Suprapubic skin (tissue), 4 donors: ENCODE data around the gene TSSK2.

Experiments
- EP300 ChIP-seq: sonication (generic); formaldehyde crosslinking; IDR thresholded peaks from one replicate; pipeline ENCODE4 v1.6.1; 2017; ENCODE audit warnings: antibody characterized with exemption
- POLR2A ChIP-seq, 2 donors: fragments of 450-650 bp; IDR thresholded peaks; one replicate each; pipeline ENCODE4 v1.6.1; 2017; ENCODE audit warnings: antibody characterized with exemption in 2 of 2, mild to moderate bottlenecking in 2 of 2, moderate library complexity in 2 of 2
- POLR2AphosphoS5 ChIP-seq, 3 donors: sonication (generic); formaldehyde crosslinking; IDR thresholded peaks; one replicate each; pipeline ENCODE4 v1.6.1; 2017; ENCODE audit warnings: antibody characterized with exemption in 3 of 3
- TF ChIP-seq, protein P1 (sequence below), 2 donors: fragments of 200-600 bp in 1 of 2; fragments of 450-650 bp in 1 of 2; sonication (generic) in 1 of 2; IDR thresholded peaks; one replicate each; pipeline ENCODE4 v1.5.1; 2016 to 2019; ENCODE audit warnings: antibody characterized with exemption in 2 of 2, mild to moderate bottlenecking in 1 of 2, moderate library complexity in 1 of 2

DNA sequence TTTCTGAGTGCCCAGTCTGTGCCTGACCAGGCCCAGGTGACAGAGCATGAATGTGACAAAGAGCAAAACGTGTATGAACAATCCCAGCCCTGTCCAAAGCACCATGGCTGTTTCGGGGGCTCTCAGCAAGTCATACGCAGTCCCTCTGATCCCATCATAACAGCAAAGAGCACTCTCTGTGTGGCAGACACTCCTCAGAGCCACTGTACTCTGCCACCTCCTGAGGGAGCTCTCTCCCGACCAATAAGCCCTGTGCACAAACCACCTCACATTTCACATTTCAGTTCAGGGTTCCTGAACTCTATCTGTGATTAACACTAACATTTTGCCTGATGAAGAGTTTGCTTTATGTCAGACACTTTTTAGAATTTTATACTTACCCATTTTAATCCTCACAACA lies 15.5 kb upstream of the TSSK2 start:
- TF ChIP-seq, protein P1, sequence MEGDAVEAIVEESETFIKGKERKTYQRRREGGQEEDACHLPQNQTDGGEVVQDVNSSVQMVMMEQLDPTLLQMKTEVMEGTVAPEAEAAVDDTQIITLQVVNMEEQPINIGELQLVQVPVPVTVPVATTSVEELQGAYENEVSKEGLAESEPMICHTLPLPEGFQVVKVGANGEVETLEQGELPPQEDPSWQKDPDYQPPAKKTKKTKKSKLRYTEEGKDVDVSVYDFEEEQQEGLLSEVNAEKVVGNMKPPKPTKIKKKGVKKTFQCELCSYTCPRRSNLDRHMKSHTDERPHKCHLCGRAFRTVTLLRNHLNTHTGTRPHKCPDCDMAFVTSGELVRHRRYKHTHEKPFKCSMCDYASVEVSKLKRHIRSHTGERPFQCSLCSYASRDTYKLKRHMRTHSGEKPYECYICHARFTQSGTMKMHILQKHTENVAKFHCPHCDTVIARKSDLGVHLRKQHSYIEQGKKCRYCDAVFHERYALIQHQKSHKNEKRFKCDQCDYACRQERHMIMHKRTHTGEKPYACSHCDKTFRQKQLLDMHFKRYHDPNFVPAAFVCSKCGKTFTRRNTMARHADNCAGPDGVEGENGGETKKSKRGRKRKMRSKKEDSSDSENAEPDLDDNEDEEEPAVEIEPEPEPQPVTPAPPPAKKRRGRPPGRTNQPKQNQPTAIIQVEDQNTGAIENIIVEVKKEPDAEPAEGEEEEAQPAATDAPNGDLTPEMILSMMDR (IDR thresholded peaks at IDR 0.05): no peak
- no peak for TF ChIP-seq EP300
- no peak for TF ChIP-seq POLR2A (IDR thresholded peaks at IDR 0.05)
- no peak for TF ChIP-seq POLR2AphosphoS5 (IDR thresholded peaks at IDR 0.05)
